IMR-90 (cell line): ENCODE data around the gene RMDN2.

Experiments
- CEBPB ChIP-seq: IDR thresholded peaks from 2 replicates; pipeline ENCODE4 v1.6.1; 2012; ENCODE audit warnings: low read depth, low read length, improper control_type of control experiment
- CHD1 ChIP-seq: IDR thresholded peaks from 2 replicates; pipeline ENCODE4 v1.6.1; 2012; ENCODE audit warnings: low read depth, low read length, improper control_type of control experiment
- CTCF ChIP-seq: conservative IDR thresholded peaks from 2 replicates; pipeline ENCODE4 v1.5.1; 2012; ENCODE audit warnings: mild to moderate bottlenecking, low read depth, low read length, improper control_type of control experiment
- ELK1 ChIP-seq: fragments of 150-350 bp; IDR thresholded peaks from 2 replicates; pipeline ENCODE4 v1.6.1; 2016; ENCODE audit warnings: low read depth, mild to moderate bottlenecking, low read length, moderate library complexity, borderline replicate concordance
- FOS ChIP-seq: fragments of 150-350 bp; IDR thresholded peaks from 2 replicates; pipeline ENCODE4 v1.6.1; 2016; ENCODE audit warnings: low read depth, low read length
- MAFK ChIP-seq: IDR thresholded peaks from 2 replicates; pipeline ENCODE4 v1.6.1; 2012; ENCODE audit warnings: low read depth, low read length, improper control_type of control experiment
- MAZ ChIP-seq: IDR thresholded peaks from 2 replicates; pipeline ENCODE4 v1.6.1; 2012; ENCODE audit warnings: low read depth, mild to moderate bottlenecking, low read length, improper control_type of control experiment, moderate library complexity, borderline replicate concordance
- MXI1 ChIP-seq: IDR thresholded peaks from 2 replicates; pipeline ENCODE4 v1.6.1; 2012; ENCODE audit warnings: low read depth, mild to moderate bottlenecking, low read length, moderate library complexity, borderline replicate concordance
- POLR2A ChIP-seq: IDR thresholded peaks from 2 replicates; pipeline ENCODE4 v1.6.1; 2012; ENCODE audit warnings: mild to moderate bottlenecking, low read depth, low read length
- RAD21 ChIP-seq: IDR thresholded peaks from 2 replicates; pipeline ENCODE4 v1.6.1; 2012; ENCODE audit warnings: low read length, improper control_type of control experiment
- RCOR1 ChIP-seq: IDR thresholded peaks from 2 replicates; pipeline ENCODE4 v1.6.1; 2012; ENCODE audit warnings: mild to moderate bottlenecking, low read length, improper control_type of control experiment; ENCODE audit not compliant: insufficient replicate concordance
- RFX5 ChIP-seq: IDR thresholded peaks from 2 replicates; pipeline ENCODE4 v1.8.0; 2012; ENCODE audit warnings: low read depth, mild to moderate bottlenecking, low read length, moderate library complexity
- SMC3 ChIP-seq: fragments of 150-350 bp; IDR thresholded peaks from 2 replicates; pipeline ENCODE4 v1.6.1; 2016; ENCODE audit warnings: low read depth, mild to moderate bottlenecking, antibody characterized with exemption, low read length, moderate library complexity
- TF ChIP-seq, protein P1 (sequence below): fragments of 150-350 bp; IDR thresholded peaks from 2 replicates; pipeline ENCODE4 v1.6.1; 2017; ENCODE audit warnings: mild to moderate bottlenecking, antibody characterized with exemption, low read length, low read depth

GRCh38 chr2:38032946-38033345 is 107.9 kb downstream of the RMDN2 start:
- no peak for TF ChIP-seq CTCF
- TF ChIP-seq RFX5: no peak
- TF ChIP-seq SMC3: no peak
- TF ChIP-seq POLR2A: no peak
- TF ChIP-seq CHD1: no peak
- TF ChIP-seq RCOR1: no peak
- no peak for TF ChIP-seq MXI1
- no peak for TF ChIP-seq CEBPB
- no peak for TF ChIP-seq RAD21
- TF ChIP-seq MAFK: no peak
- TF ChIP-seq ELK1: no peak
- TF ChIP-seq, protein P1, sequence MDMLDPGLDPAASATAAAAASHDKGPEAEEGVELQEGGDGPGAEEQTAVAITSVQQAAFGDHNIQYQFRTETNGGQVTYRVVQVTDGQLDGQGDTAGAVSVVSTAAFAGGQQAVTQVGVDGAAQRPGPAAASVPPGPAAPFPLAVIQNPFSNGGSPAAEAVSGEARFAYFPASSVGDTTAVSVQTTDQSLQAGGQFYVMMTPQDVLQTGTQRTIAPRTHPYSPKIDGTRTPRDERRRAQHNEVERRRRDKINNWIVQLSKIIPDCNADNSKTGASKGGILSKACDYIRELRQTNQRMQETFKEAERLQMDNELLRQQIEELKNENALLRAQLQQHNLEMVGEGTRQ: no peak
- TF ChIP-seq MAZ: no peak
- TF ChIP-seq FOS: no peak
